Fibroblast of the conjunctiva (primary cell): ENCODE results near the gene CHST14.
"Not testable (repeated sequence)": the region's sequence is repeated elsewhere in the genome, so short reads cannot be mapped to it uniquely, and the experiment has no call there.

Source experiments
- DNase-seq: peaks from one replicate; pipeline ENCODE4 v3.0.0-alpha.2; 2010; ENCODE audit warnings: low read depth

Gene CHST14

GRCh38 chr15:40440743-40441564, 29.8 kb upstream of the CHST14 start, which contains the start of gene BAHD1:
TSS of gene BAHD1 (plus strand) at chr15:40440953. CDS start at chr15:40458465, 17,512 bp downstream.
- DNase-seq = peak; percentile 89

DNA sequence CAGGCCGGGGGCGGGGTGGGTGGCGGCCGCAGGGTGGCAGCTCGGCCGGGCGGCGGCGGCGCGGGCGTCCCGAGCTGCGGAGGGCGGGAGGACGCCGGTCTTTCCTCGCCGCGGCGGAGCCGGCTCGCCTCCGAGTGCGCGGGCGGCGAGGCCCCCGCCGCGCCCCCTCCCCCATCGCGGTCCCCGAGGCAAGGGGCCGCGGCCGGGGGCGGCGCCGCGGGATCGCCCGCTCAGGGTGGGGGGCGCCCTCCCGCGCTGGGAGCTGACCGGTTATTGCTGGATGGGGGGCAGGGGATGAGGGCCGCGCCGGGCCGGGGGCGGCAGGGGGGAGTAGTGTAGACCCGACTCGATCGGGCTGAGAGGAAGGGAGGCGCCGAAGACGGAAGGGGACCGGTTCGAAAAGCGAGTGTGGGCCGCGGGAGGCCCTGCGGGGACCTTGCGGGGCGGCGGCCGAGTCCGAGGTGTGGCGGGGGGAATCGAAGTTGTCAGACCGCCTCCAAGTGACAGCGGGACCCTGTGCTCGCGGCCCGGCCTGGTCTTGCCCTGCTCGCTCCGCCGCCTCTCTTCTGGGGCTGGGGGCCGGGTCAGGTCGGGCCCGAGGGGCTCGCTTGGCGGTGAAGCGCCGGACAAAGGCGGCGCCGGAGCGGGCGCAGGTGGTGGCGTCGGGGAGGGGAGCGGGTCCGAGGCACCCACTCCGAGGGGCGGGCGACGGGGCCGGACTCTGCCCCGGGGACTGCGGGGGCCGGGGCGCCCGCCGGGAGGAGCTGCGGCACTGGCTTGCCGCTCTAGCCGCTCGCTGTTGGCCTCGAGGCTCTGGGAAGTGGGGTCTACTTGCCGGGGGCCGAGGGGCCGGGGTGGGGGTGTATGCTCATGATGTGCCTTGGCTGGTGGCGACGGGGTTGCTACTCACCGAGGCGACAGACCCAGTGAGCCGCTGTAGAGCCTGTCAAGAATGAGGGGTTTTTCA, 28.9 kb upstream of the CHST14 start:
- DNase-seq = no peak

DNA sequence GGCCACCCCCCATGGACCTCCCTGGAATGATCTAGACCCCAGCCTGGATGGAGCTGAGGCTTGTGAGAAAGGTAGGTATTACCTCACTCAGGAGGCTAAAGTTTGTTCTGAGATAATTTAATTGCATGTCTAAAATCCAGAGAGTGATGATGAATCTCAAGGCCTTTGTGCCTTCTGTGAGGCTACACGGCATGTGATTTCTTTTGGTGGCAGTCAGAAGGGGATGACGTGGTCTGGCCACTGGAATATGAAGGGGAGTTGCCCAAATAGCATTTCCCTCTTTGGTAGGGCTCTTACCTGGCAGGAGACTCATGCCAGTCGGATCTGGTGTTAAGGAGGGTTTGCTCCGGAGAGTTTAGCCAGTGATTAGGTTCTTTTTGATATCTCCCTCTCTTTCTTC, 27.5 kb upstream of the CHST14 start:
- no peak for DNase-seq

GRCh38 chr15:40443846-40444245, 26.9 kb upstream of the CHST14 start:
- no peak for DNase-seq

- DNase-seq = no peak
These were observed 26.0 kb upstream of the CHST14 start for GRCh38 chr15:40444736-40445135.

- DNase-seq = peak; percentile 12
These were observed 25.3 kb upstream of the CHST14 start for GRCh38 chr15:40445421-40445922.

DNA sequence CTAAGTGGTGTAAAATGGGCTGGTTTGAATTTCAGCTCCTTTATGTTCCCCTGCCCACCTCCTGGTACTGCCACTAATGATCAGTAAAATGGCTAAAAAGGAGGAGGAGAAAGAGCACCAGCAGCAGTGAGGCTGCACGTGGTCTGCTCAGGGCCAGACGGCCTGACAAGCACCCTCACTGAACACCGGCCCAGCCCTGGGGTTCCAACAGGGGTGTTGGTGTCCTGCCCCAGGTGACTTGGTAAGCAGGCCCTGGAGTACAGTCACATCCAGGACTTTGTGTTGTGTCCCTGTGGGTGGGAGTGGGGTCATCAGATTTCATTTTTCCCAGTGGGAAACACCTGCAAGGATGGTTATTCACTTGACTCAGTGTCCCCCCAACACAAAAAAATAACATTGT, 24.6 kb upstream of the CHST14 start:
- DNase-seq = no peak

DNA sequence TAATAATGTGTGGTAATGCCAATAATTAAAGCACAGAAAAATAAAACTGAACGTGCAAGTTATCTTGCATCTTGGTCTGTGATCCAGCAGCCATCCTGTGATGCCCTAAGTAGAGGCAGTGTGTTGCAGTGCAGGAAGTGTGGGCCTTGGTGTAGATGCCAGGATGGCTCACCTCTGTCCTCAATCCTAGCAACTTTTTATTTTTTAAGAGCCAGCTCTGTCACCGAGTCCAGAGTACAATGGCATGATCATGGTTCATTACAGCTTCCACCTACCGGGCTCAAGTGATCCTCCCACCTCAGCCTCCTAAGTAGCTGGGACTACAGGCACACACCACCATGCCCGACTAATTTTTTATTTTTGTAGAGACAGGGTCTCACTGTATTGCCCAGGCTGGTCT, 22.4 kb upstream of the CHST14 start:
- DNase-seq = no peak

DNA sequence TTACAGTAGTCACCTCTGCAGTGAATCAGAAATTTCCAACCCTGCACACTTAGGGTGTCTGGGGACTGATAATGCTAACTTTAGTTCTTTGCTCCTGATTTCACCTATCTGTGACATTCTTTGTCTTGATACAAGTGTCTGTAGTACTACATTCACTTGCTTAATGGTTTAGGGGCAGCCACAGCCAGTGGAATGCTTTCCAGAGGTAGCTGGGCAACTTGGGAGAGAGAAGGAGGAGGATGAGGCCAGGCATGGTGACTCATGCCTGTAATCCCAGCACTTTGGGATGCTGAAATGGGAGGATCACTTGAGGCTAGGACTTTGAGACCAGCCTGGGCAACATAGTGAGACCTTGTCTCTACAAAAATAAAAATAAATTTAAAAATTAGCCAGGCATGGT, 21.5 kb upstream of the CHST14 start:
- no peak for DNase-seq

GRCh38 chr15:40450047-40450446, 20.7 kb upstream of the CHST14 start:
- no peak for DNase-seq

DNA sequence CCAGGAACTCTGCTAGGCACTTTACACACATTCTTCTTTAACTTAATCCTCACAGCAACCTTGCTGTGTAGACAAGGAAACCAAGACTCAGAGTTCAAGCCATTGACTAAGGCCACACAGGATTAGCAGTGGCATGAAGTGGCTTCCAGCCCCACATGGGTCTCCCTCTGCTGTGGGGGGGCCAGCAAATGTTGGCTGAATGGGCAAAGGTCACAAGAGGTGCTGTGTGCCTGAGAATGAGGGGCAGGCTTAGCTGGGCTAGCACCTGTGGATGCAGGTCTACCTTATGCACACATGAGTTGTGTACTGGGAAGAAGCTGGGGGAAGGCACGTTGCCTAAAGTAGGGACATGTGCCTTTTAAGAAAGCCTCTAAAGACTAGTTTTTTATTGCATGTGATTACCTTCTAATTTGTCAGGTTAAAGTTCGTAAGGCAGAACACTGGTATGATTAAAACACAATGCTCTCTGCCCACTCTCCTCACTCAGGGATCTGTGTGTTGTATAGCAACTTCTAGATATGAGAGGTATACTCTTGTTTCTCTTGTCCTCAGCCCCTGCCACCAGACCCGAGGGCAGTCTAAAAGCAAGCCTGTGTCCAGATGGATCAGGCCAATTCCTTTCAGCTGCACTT, 19.1 kb upstream of the CHST14 start:
- no peak for DNase-seq

GRCh38 chr15:40452296-40453090, 18.3 kb upstream of the CHST14 start:
- DNase-seq = no peak

DNA sequence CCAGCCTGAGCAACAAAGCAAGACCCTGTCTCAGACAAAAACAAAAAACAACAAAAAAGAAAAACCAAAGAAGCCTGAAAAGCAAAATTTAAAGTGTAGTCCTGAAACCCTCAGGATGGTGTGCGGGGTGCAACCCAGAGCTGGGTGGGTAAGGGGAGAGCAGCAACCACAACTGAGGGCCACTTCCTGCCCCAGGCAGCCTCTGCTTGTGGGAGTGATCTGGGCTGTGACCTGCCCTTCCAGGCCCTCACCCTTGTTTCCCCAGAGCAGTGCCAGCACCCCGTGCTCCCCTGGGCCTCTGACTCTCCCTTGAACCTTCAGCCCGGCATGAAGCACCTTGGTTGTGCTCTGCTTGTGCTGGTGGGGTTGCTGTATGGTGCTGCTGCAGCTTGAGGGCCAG, 16.8 kb upstream of the CHST14 start:
- not testable (repeated sequence) for DNase-seq

- DNase-seq = no peak
These were observed 15.8 kb upstream of the CHST14 start for GRCh38 chr15:40454904-40455391.

DNA sequence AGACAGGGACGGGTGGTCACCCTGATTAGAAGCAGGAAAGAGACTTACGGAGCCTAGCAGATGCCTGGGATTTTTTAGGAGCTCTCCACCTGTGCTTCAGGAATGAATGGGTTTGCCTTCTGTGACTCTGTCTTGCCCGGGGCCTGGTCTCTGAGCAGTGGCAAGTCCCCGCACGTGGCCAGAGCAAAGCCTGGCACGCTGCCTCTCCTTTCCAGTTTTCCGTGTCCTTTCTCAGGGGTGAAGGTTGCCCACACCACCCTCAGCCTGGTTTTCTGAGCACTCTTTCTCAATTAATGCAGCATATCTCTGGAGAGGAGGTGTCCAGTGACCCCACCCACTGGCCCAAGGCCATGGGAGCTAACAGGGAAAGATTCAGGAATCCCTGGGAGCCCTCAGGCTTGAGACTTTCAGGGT, 14.5 kb upstream of the CHST14 start:
- DNase-seq = no peak

DNA sequence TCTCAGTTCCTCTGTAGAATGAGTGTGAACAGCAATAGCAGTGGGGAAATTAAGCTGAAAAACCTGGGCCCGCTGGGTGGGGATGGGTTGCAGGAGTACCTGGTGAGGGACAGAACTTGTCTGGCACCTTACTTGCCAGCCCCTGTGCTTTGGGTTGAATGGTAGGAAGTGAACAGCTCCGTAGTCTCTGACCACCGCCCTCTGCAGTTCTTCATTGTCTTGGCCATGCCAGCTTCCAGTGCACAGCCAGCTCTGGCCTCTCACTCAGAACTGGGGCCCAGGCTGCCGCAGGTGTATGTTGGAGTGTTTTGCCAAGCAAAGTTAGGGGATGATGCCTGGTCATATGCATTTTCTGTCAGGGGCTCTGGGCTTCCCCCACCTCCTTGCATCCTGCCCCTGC, 14.0 kb upstream of the CHST14 start:
- DNase-seq = no peak

- DNase-seq = no peak
These were observed 12.1 kb upstream of the CHST14 start for GRCh38 chr15:40458495-40459371.

- DNase-seq = no peak
These were observed 11.3 kb upstream of the CHST14 start for GRCh38 chr15:40459391-40460015.

GRCh38 chr15:40460404-40460803, 10.4 kb upstream of the CHST14 start:
- no peak for DNase-seq

GRCh38 chr15:40461958-40462357, 8.8 kb upstream of the CHST14 start:
- DNase-seq = no peak
